Measurements from ENCODE around the gene ENPP3.

The ENPP3 gene

GRCh38 chr6:131765081-131765803, 128.1 kb downstream of the ENPP3 start:
- no peak for DNase-seq (ENCODE audit: low read depth)

DNA sequence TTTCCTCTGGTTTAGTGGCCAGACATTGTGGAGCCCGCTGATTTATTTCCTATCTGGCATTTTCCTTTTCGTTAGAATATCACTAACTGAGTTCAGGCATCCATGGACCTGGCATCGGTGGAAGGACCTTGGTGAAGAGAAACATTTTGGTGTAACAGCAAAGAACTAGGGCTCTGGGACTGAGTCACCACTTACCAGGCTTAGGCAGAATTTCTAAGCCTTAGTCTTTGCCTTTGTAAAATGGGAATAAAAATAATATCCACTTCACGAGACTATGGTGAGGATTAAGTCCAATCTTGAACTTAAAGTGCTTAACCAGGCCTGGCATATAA, 128.7 kb downstream of the ENPP3 start:
- no peak for DNase-seq (ENCODE audit: low read depth)

- no peak for DNase-seq (ENCODE audit: low read depth)
Measured at GRCh38 chr6:131766631-131767030, 129.5 kb downstream of the ENPP3 start.

DNA sequence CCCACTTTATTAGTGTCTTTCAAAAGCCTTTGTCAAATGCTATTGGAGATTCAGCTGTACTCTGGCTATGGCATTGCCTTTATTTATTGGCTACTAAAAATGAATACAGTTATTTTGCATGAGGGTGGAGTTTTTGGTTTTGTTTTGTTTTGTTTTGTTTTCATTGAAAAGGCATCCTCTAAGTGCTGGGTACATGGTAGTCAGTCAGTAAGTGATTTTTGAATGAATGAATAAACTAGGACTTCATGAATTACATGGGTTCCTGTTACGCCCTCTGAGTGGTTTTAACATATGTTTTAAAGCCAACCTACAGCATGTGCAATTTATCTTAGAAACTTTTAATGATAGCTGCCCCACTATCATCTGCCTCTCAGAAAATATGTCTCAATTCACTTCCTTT, 131.9 kb downstream of the ENPP3 start:
- no peak for DNase-seq (ENCODE audit: low read depth)

DNA sequence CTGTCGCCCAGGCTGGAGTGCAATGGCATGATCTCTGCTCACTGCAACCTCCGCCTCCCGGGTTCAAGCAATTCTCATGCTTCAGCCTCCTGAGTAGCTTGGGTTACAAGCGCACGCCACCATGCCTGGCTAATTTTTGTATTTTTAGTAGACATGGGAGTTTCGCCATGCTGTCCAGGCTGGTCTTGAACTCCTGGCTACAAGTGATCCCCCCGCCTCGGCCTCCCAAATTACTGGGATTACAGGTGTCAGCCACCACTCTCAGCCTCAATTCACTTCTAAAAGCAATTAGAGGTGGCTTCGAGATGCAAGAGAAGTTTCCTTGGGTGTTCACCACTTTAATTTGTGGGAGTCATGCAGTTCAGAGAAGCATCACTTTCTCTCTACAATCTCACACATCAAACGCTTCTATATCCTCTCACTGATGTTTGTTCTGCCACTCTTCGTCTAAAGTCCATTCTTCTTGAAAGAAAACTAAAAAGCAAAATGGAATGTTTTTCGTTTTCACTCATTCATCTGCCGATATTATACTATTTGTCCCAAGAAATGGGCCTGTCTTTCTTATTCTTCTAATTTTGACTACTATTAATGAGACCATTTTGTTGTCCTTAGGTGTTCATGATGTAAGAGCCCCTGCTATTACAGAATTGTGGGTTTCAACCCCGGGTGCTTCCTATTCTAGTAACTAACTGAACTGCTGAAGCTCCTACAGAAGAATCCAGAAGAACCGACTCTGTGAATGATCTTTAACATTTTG, 132.5 kb downstream of the ENPP3 start:
- no peak for DNase-seq (ENCODE audit: low read depth)

GRCh38 chr6:131770776-131771175, 133.7 kb downstream of the ENPP3 start:
- DNase-seq (ENCODE audit: low read depth), result no peak

- no peak for DNase-seq (ENCODE audit: low read depth)
Measured at GRCh38 chr6:131773284-131773950, 136.3 kb downstream of the ENPP3 start.

DNA sequence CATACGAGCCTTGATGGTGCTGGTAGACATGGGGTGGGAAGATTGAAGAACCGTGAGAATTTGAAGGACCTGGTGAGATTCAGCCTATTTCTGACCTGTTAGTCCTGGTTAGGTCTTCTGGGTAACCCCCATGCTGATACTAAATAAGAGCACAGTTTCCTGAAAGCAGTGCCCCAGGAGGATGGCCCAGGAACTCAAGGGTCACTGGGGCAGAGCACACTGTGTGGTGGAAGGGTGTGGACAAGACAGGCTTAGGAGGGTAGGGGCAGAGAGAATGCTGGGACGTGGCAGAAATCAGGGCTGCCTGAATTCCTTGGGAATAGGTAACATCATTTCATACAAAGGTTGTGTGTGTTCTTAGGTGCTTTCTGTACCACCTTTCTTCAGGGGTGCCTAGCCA, 138.8 kb downstream of the ENPP3 start:
- no peak for DNase-seq (ENCODE audit: low read depth)

DNA sequence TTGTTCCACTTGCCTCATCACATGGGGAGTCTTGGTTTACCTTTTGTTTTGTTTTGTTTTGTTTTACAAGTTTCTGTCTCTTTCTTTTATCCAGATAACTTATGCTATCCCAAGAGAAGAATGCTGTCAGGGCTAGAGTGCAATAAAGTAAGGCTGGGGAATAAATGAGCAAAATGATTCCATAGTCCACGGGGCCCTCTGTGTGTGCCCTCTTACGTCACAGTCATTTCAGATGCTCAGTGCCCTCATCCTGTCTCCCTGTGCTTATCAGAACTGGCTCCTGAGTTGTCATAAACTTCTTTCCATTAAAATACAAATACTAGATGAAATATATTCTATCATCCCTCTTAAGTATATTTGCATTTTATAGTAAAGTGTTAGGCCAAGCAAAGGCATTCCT, 139.9 kb downstream of the ENPP3 start:
- DNase-seq (ENCODE audit: low read depth), result no peak

DNA sequence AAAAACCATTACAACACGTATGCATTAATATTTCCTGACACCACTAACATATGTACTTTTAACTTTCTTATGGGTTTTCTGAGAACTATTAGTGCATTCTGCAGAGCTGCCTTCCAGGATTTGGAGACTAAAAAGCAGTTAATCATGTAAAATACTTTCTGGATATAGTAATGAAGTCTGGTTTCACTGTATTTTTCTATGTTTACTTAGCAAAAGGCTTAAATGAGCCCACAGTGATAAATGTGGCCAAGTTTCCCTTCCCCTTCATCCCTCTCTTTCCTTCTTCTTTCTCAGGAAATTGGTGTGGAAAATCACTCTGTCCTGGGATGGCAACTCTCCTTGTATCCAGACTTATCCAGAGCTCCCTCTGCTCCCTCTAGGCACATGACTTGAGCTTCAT, 141.1 kb downstream of the ENPP3 start:
- DNase-seq (ENCODE audit: low read depth), result no peak

DNA sequence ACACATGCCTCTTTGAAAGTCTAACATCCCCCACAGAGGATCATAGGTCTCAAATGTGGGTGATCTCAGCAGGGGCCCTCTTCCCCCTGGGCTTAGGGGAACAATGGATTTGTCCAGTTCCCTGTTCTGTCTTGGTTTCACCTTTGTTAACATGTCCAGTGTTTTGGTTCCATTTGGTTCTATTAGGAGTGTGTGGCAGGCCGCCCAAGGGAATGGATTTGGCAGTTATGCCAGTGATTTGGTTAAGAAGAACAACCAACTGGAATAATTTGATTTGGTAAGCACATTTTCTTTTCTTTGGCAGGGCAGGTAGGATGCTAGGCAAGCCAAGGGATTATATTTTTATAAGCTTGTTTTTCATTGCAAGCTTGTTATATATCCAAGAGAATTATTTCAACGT, 142.2 kb downstream of the ENPP3 start:
- DNase-seq (ENCODE audit: low read depth), result no peak

DNA sequence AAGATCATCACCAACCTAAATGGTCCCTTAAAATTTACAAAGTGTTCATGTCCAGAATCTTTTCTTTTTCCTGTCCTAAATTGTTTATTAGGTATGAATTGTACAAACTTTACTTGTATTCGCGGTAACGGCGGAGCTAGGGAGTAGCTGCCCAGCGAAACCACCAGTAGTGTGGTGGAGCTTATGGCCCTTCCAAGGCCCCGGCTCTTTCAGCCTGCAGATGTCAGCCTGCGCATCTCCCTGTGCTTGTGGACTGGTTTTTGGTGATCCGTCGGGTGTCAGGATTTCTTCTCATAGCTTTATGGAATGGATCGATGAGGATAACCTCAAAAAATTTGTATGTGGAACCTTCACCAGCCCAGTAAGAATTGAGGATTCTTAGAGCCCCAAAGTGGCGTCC, 143.5 kb downstream of the ENPP3 start:
- DNase-seq (ENCODE audit: low read depth), result no peak

GRCh38 chr6:131781687-131782086, 144.6 kb downstream of the ENPP3 start:
- DNase-seq (ENCODE audit: low read depth), result no peak

- no peak for DNase-seq (ENCODE audit: low read depth)
Measured at GRCh38 chr6:131782764-131783163, 145.7 kb downstream of the ENPP3 start.

- no peak for DNase-seq (ENCODE audit: low read depth)
Measured at GRCh38 chr6:131784561-131784960, 147.5 kb downstream of the ENPP3 start.

DNA sequence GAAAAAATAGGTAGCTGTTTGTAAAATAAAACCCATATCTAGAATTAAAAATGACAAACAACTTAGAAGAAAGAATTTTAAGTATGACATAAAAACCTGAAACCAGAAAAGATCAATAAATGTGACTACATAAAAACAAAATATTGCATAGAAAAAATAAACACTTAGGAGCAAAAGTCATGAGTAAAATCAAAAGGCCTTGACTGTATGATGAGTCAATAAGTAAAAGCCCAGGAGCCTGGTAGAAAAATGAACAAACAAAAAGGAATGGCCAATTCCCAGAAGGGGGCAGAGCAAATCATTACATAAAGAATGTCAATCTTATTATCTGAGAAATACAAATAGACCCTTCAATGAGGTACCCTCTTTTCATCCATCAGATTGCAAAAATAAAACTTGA, 150.0 kb downstream of the ENPP3 start:
- DNase-seq (ENCODE audit: low read depth), result no peak

DNA sequence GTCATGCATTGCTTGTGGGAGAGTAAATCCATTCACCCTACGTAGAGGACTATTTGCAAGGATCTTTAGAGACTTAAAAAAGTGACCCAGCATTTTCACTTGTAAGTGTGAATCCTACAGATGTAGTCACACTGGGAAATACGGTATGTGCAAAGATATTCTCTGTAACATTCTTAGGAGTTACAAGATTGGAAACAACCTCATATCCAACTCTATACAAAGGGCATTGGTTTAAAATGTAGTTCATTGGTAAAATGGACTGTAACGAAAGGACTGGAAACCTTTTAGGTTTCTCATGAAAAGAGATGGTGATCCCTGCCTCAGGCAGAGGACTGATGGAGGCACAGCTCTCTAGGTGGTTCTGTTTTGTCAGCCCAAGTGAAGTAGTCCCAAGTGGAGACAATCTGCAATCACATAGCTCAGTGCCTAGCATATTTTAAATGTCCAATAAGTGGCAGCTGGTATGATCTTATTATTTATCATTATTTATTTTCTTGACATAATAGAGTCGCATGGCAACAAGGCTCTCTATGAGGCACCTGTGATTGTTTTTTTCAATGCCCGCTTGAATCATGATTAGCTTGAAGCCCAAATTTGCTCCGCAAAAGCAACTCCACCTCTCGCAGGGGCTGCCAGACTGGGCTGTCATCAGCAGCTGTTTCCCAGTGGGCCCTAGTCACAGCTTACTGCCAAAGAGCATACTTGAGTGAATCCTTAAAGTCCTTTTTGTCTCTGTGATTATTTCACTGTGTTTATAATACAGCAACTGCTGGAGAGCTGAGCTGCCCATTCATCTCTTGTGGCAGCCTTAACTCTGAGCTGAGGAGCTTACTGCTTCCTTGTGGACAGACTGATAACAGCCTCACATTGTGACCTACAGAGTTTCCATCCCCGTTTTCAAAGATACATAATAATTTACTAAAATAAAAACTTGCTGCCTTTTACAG, 150.9 kb downstream of the ENPP3 start:
- DNase-seq (ENCODE audit: low read depth), result no peak

DNA sequence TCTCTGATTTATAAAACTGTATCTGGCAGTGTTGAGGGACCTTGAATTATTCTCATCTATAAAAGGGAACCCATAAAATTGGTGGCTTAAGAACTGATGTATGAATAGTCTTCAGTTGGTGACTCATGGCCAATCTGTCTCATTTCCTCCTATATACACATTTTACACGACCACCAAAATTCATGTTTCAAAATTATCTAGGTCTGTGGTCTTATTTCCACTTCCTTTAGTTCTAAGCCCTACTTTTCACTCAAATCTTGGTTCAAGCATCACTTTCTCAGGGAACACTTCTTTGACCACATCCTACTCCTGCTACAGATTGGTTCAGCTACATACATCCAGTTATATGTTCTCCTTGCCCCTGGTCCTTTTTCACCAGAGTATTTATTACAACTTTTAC, 152.1 kb downstream of the ENPP3 start:
- no peak for DNase-seq (ENCODE audit: low read depth)

DNA sequence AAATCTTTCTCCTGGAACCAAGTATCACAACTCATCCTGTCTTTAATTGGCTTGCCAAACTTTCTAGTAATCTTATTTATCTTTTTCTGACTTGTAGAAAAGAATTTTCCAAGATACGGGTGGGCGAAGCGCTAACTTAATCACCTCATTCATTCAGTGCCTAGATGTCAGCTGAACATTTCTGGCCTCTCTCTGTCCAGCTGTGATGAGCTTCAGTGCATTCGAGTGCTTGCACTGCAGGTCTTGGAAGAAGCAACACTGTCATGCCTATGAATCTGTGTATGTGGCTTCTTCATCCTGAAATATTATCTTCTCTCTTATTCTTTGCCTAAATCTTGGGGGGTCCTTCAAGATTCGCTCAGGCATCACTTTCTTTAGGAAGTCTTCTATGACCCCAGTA, 154.4 kb downstream of the ENPP3 start:
- no peak for DNase-seq (ENCODE audit: low read depth)

DNA sequence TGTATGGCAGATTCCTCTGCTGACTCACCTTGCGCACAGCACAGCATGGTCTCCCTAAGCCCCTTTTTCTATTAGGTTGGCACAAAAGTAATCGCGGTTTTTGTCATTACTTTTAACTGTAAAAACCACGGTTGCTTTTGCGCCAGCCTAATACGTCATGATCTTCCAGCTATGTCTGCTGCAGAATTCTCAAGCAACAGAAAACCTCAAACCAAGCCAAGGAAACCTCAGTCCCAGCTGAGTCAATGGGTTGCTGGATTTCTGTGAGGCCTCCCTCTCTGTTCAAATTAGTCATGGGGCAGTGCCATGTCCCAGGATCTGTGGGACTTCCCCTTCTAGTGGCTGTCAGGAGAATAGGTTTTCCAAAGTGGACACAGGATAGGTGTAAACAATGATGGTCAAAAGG, 155.0 kb downstream of the ENPP3 start:
- no peak for DNase-seq (ENCODE audit: low read depth)

DNA sequence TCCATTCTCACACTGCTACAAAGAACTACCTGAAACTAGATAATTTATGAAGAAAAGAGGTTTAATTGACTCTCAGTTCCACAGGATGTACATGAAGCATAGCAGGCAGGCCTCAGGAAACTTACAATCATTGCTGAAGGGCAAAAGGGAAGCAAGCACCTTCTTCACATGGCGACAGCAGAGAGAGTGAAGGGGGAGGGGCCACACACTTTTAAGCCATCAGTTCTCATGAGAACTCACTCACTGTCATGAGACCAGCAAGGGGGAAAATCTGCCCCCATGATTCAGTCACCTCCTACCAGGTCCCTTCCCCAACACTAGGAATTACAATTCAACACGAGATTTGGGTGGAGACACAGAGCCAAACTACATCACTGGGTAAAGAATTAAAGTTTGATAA, 158.3 kb downstream of the ENPP3 start:
- DNase-seq (ENCODE audit: low read depth), result no peak
